ENCODE data around the gene CTIF.
A peak's percentile ranks its signal among the peaks of the same experiment; 100 is the strongest.

The CTIF gene

DNA sequence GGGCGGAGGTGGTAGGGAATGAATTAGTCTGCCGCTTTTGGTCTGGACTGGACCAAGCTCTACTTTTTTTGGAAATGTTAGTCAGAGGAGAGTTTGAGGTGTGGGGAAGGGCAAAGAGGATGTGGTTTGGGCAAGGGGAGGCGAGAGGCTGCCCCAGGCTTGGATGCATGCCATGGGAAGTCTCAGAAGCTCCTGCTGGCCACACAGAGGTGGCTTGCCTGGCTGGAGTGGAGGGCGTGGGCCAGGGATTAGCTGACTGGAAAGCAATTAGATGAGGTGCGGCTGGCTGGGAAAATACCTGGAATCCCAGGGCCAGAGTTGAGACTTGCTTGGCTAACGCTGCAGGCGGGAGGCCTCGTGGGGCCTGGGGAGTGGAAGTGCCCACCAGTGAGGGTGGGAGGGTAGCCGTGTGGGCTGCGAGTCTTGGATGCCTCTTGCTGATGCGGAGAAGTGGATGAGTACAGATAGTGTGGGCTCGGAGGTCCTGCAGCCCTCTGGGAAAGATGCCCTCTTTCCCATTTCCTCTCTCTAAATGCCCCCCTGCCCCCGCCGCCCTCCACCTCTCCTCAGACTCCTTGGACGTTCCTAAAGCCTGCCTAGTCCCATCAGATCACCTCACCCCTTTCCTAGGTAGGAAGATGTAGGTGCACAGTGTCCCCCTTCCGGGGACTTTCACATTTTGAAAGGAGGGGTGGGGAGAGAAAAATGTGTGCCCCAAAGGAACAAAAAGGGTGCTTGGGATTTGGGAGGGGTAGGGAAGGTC is 294.3 kb downstream of the CTIF start:
- peak overlapping the region; percentile 83 for H3K27ac Mint-ChIP-seq
- peaks cover 94% of the 10 kb centered on the region for H3K4me1 Mint-ChIP-seq
- peaks cover 3% of the 10 kb centered on the region for H3K27me3 Mint-ChIP-seq (ENCODE audit: low read depth, poor library complexity)
- TF ChIP-seq CTCF (IDR thresholded peaks at IDR 0.05): no peak
- H3K36me3 Mint-ChIP-seq (ENCODE audit: low read depth): no peaks in the 10 kb centered on the region
- H3K4me3 Mint-ChIP-seq: peak overlapping the region; percentile 28
- H3K9me3 Mint-ChIP-seq: no peaks in the 10 kb centered on the region
- no peak for DNase-seq

DNA sequence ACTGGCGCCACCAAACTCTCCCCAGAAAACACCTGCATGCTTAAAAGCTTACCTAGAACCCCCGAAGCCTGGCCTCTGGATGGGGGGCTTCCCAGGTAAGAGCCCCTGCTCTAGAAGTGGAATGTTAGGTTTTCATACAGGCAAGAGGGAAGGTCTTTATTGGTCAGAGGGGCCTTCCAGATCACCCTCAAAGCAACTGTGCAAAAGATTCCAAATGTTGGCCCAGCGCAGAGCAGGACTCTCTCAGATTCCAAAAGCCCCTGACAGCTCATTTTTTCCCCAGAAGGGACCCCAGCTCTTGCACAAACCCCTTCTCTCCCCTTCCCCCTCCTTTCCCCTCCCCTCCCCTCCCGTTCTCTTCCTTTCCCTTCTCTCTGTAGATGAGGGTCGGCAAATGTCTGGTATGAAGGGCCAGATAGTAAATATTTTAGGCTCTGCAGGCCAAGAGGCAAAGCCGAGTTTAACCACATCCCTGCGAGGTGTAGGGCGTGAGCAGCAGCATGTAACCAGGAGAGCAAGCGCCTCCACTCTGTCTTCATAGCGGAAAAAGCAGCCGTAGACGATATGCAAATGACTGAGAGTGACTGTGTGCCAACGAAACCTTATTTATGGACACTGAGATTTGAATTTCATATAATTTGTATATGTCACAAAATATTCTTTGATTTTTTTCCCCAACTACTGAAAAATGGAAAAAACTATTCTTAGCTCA is 295.0 kb downstream of the CTIF start:
- Mint-ChIP-seq H3K4me1 (peaks cover 94% of the 10 kb centered on the region), H3K9me3 (no peaks in the 10 kb centered on the region), H3K4me3 (no peak overlapping the region), H3K27me3 (ENCODE audit: low read depth, poor library complexity) (peaks cover 3% of the 10 kb centered on the region), H3K27ac (peak overlapping the region; percentile 74), H3K36me3 (ENCODE audit: low read depth) (no peaks in the 10 kb centered on the region)
- DNase-seq: no peak
- TF ChIP-seq CTCF (IDR thresholded peaks at IDR 0.05): no peak

GRCh38 chr18:48834413-48835031 is 295.7 kb downstream of the CTIF start:
- no peaks in the 10 kb centered on the region for H3K36me3 Mint-ChIP-seq (ENCODE audit: low read depth)
- peaks cover 3% of the 10 kb centered on the region for H3K27me3 Mint-ChIP-seq (ENCODE audit: low read depth, poor library complexity)
- DNase-seq: no peak
- no peaks in the 10 kb centered on the region for H3K9me3 Mint-ChIP-seq
- no peak overlapping the region for H3K4me3 Mint-ChIP-seq
- TF ChIP-seq CTCF (IDR thresholded peaks at IDR 0.05): no peak
- H3K4me1 Mint-ChIP-seq: peaks cover 94% of the 10 kb centered on the region
- H3K27ac Mint-ChIP-seq: peak overlapping the region; percentile 29

- TF ChIP-seq CTCF (IDR thresholded peaks at IDR 0.05): no peak
- Mint-ChIP-seq H3K36me3 (ENCODE audit: low read depth) (no peaks in the 10 kb centered on the region), H3K27ac (no peak overlapping the region), H3K9me3 (no peaks in the 10 kb centered on the region), H3K4me3 (no peak overlapping the region), H3K4me1 (peaks cover 94% of the 10 kb centered on the region), H3K27me3 (ENCODE audit: low read depth, poor library complexity) (peaks cover 3% of the 10 kb centered on the region)
- no peak for DNase-seq
Observed at GRCh38 chr18:48835119-48835518, 296.3 kb downstream of the CTIF start.

DNA sequence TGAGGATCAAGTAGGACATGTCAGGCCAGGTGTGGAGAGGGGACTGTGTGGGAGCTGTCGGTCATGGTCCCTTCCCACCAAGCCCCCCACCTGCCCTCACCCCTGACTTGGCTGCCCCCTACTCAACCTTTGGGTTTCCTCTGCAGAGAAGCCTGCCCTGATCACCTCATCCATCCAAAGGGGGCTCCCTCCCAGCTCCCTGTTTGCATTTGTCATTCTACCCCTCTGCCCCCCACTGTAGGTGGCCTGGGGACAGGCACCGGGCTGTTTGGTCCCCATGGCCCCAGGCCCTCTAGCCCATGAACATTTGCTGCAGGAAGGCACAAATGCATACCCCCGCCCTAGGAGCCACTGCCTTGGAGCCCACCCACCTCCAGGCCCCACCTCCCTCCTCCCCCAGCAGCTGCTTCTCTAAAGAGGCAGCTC is 296.9 kb downstream of the CTIF start:
- TF ChIP-seq CTCF (IDR thresholded peaks at IDR 0.05): no peak
- Mint-ChIP-seq H3K36me3 (ENCODE audit: low read depth) (no peaks in the 10 kb centered on the region), H3K27ac (no peak overlapping the region), H3K9me3 (no peaks in the 10 kb centered on the region), H3K4me1 (peaks cover 94% of the 10 kb centered on the region), H3K27me3 (ENCODE audit: low read depth, poor library complexity) (peaks cover 7% of the 10 kb centered on the region), H3K4me3 (no peak overlapping the region)
- DNase-seq: no peak
